CD4-positive, alpha-beta T cell treated with Interleukin-17A for 1 hour (primary cell): ENCODE data around the gene PAPSS2.

Source experiments
- DNase-seq: peaks from one replicate; pipeline ENCODE4 v3.0.0-alpha.2; 2020

The PAPSS2 gene

GRCh38 chr10:87672551-87672950, 12.9 kb downstream of the PAPSS2 start:
- DNase-seq = no peak

GRCh38 chr10:87674943-87675342, 15.3 kb downstream of the PAPSS2 start:
- no peak for DNase-seq

GRCh38 chr10:87675396-87676376, 16.0 kb downstream of the PAPSS2 start:
- DNase-seq = no peak

- no peak for DNase-seq
Measured at GRCh38 chr10:87677595-87677994, 17.9 kb downstream of the PAPSS2 start.

GRCh38 chr10:87678302-87678701, 18.6 kb downstream of the PAPSS2 start:
- DNase-seq = no peak

GRCh38 chr10:87683356-87683755, 23.7 kb downstream of the PAPSS2 start:
- no peak for DNase-seq

- DNase-seq = no peak
Measured at GRCh38 chr10:87684001-87684638, 24.4 kb downstream of the PAPSS2 start.

GRCh38 chr10:87685832-87686574, 26.3 kb downstream of the PAPSS2 start:
- no peak for DNase-seq

- DNase-seq = no peak
Measured at GRCh38 chr10:87691506-87692070, 31.9 kb downstream of the PAPSS2 start.

- DNase-seq = no peak
Measured at GRCh38 chr10:87692956-87693484, 33.3 kb downstream of the PAPSS2 start.

- DNase-seq = no peak
Measured at GRCh38 chr10:87694011-87694794, 34.5 kb downstream of the PAPSS2 start.

- DNase-seq = no peak
Measured at GRCh38 chr10:87695074-87695473, 35.4 kb downstream of the PAPSS2 start.

GRCh38 chr10:87696922-87697745, 37.5 kb downstream of the PAPSS2 start:
- no peak for DNase-seq

GRCh38 chr10:87700031-87700796, 40.5 kb downstream of the PAPSS2 start:
- no peak for DNase-seq

GRCh38 chr10:87702260-87702972, 42.7 kb downstream of the PAPSS2 start:
- DNase-seq = no peak

- no peak for DNase-seq
Measured at GRCh38 chr10:87702973-87703294, 43.3 kb downstream of the PAPSS2 start.

GRCh38 chr10:87703771-87704170, 44.1 kb downstream of the PAPSS2 start:
- DNase-seq = no peak

GRCh38 chr10:87705339-87705738, 45.7 kb downstream of the PAPSS2 start:
- no peak for DNase-seq

GRCh38 chr10:87706731-87707130, 47.1 kb downstream of the PAPSS2 start:
- DNase-seq = no peak

- DNase-seq = no peak
Measured at GRCh38 chr10:87707254-87707653, 47.6 kb downstream of the PAPSS2 start.
